BLaER1 treated with 17β-estradiol and CSF1 and Interleukin-3, amounts not matched to agents 10 nM and 100 nM (cell line): Measurements from ENCODE around the gene RRP12.
A peak's percentile ranks its signal among the peaks of the same experiment; 100 is the strongest.

Experiments used
- H3K27ac ChIP-seq, 11 experiments: shearing (Covaris generic); formaldehyde crosslinking; 2 replicates each; pipeline ENCODE4 v1.8.1; 2022
- H3K27me3 ChIP-seq, 11 experiments: shearing (Covaris generic); formaldehyde crosslinking; 2 replicates each; pipeline ENCODE4 v1.8.1; 2022
- H3K36me3 ChIP-seq, 11 experiments: shearing (Covaris generic); formaldehyde crosslinking; 2 replicates each; pipeline ENCODE4 v1.8.1; 2022
- H3K4me1 ChIP-seq, 10 experiments: shearing (Covaris generic); formaldehyde crosslinking; 2 replicates each; pipeline ENCODE4 v1.8.1; 2022
- H3K4me2 ChIP-seq, 11 experiments: shearing (Covaris generic); formaldehyde crosslinking; 2 replicates each; pipeline ENCODE4 v1.8.1; 2022
- H3K4me3 ChIP-seq, 10 experiments: shearing (Covaris generic); formaldehyde crosslinking; 2 replicates each; pipeline ENCODE4 v1.8.1; 2022
- H3K9ac ChIP-seq, 11 experiments: shearing (Covaris generic); formaldehyde crosslinking; 2 replicates each; pipeline ENCODE4 v1.8.1; 2022
- H3K9me3 ChIP-seq, 11 experiments: shearing (Covaris generic); formaldehyde crosslinking; replicated peaks in 1 of 11; 2 replicates each; pipeline ENCODE4 v1.8.1; 2022
- H4K20me1 ChIP-seq, 11 experiments: shearing (Covaris generic); formaldehyde crosslinking; 2 replicates each; pipeline ENCODE4 v1.8.1; 2022
- Cebpa-rat ChIP-seq, 11 experiments: shearing (Covaris generic); IDR thresholded peaks; 2 replicates each; pipeline ENCODE4 v1.8.1; 2022

Gene RRP12

GRCh38 chr10:97400665-97401454 lies at the start of gene RRP12:
Gene RRP12 (minus strand): TSS chr10:97401340. CDS start chr10:97401231, 109 bp downstream.
- H4K20me1 ChIP-seq, result peaks cover 0 to 40% (median 7%) of the 10 kb centered on the region in 11 experiments; a peak in 10 of 22 replicates
- H3K4me3 ChIP-seq, result peak within 1 kb of the TSS; percentile 79 to 100 (median 84)
- H3K27me3 ChIP-seq, result no peaks in the 10 kb centered on the region
- H3K36me3 ChIP-seq, result peaks cover 18 to 39% (median 36%) of the 10 kb centered on the region in 11 experiments
- H3K9me3 ChIP-seq, result no peaks in the 10 kb centered on the region
- peak within 1 kb of the TSS; percentile 76 to 93 (median 89) for H3K9ac ChIP-seq
- H3K4me2 ChIP-seq, result peak within 1 kb of the TSS; percentile 77 to 98 (median 91)
- H3K27ac ChIP-seq, result peak within 1 kb of the TSS; percentile 68 to 93 (median 81)
- TF ChIP-seq Cebpa-rat (IDR thresholded peaks at IDR 0.05), result no peak
- H3K4me1 ChIP-seq, result peaks cover 20 to 76% (median 36%) of the 10 kb centered on the region in 10 experiments

- Histone ChIP-seq H3K9ac (no peak overlapping the region), H4K20me1 (peaks cover 25 to 94% (median 84%) of the 10 kb centered on the region in 11 experiments; a peak in 21 of 22 replicates), H3K4me2 (no peak overlapping the region; a peak in 1 of 22 replicates), H3K36me3 (peaks cover 56 to 78% (median 59%) of the 10 kb centered on the region in 11 experiments), H3K4me1 (peaks cover 20 to 37% (median 24%) of the 10 kb centered on the region in 10 experiments), H3K27me3 (no peaks in the 10 kb centered on the region), H3K27ac (no peak overlapping the region), H3K4me3 (no peak overlapping the region), H3K9me3 (no peaks in the 10 kb centered on the region)
- TF ChIP-seq Cebpa-rat (IDR thresholded peaks at IDR 0.05), result no peak
Measured at GRCh38 chr10:97450828-97451227, 49.7 kb upstream of the RRP12 start.

GRCh38 chr10:97445722-97446639 lies 44.8 kb upstream of the RRP12 start, which contains the start of the genes EXOSC1 and ZDHHC16:
Gene EXOSC1 (minus strand): TSS chr10:97446006. CDS start chr10:97445985, 21 bp downstream.
Gene ZDHHC16 (plus strand): TSS chr10:97446175. CDS start chr10:97451676, 5,501 bp downstream.
- Histone ChIP-seq H3K4me2 (peak within 1 kb of the TSS; percentile 90 to 98 (median 97)), H3K9me3 (no peaks in the 10 kb centered on the region), H3K27me3 (no peaks in the 10 kb centered on the region), H3K9ac (peak within 1 kb of the TSS; percentile 74 to 94 (median 88)), H3K36me3 (peaks cover 27 to 60% (median 43%) of the 10 kb centered on the region in 11 experiments), H3K4me1 (peaks cover 30 to 52% (median 39%) of the 10 kb centered on the region in 10 experiments), H3K27ac (peak within 1 kb of the TSS; percentile 31 to 90 (median 84); a peak in 21 of 22 replicates), H4K20me1 (peaks cover 4 to 51% (median 38%) of the 10 kb centered on the region in 11 experiments; a peak in 19 of 22 replicates), H3K4me3 (peak within 1 kb of the TSS; percentile 72 to 98 (median 82))
- TF ChIP-seq Cebpa-rat (IDR thresholded peaks at IDR 0.05), result no peak

GRCh38 chr10:97445357-97445721 lies 44.2 kb upstream of the RRP12 start:
- Histone ChIP-seq H3K9ac (peak overlapping the region; percentile 74 to 94 (median 88)), H4K20me1 (peaks cover under 1 to 44% (median 31%) of the 10 kb centered on the region in 11 experiments; a peak in 17 of 22 replicates), H3K36me3 (peaks cover 27 to 60% (median 43%) of the 10 kb centered on the region in 11 experiments), H3K4me3 (peak overlapping the region; percentile 72 to 98 (median 82)), H3K4me2 (peak overlapping the region; percentile 78 to 98 (median 91)), H3K4me1 (peaks cover 30 to 47% (median 39%) of the 10 kb centered on the region in 10 experiments), H3K27me3 (no peaks in the 10 kb centered on the region), H3K27ac (peak overlapping the region; percentile 23 to 90 (median 84); a peak in 21 of 22 replicates), H3K9me3 (no peaks in the 10 kb centered on the region)
- no peak for TF ChIP-seq Cebpa-rat (IDR thresholded peaks at IDR 0.05)

- no peaks in the 10 kb centered on the region for H3K27me3 ChIP-seq
- peaks cover 30 to 45% (median 39%) of the 10 kb centered on the region in 10 experiments for H3K4me1 ChIP-seq
- H3K36me3 ChIP-seq, result peaks cover 34 to 68% (median 51%) of the 10 kb centered on the region in 11 experiments
- no peak overlapping the region for H3K27ac ChIP-seq
- peak overlapping the region in 4 of 10 experiments; percentile 76 to 98 (median 82); a peak in 6 of 20 replicates for H3K4me3 ChIP-seq
- H3K9me3 ChIP-seq, result no peaks in the 10 kb centered on the region
- H3K4me2 ChIP-seq, result peak overlapping the region; percentile 78 to 98 (median 91); a peak in 20 of 22 replicates
- TF ChIP-seq Cebpa-rat (IDR thresholded peaks at IDR 0.05), result no peak
- H3K9ac ChIP-seq, result peak overlapping the region in 8 of 11 experiments; percentile 74 to 94 (median 88); a peak in 7 of 22 replicates
- H4K20me1 ChIP-seq, result peaks cover 0 to 38% (median 23%) of the 10 kb centered on the region in 11 experiments; a peak in 15 of 22 replicates
Measured at GRCh38 chr10:97444212-97444611, 43.1 kb upstream of the RRP12 start.

GRCh38 chr10:97442277-97442676 lies 41.1 kb upstream of the RRP12 start:
- no peak for TF ChIP-seq Cebpa-rat (IDR thresholded peaks at IDR 0.05)
- Histone ChIP-seq H4K20me1 (peaks cover 0 to 20% (median 7%) of the 10 kb centered on the region in 11 experiments; a peak in 12 of 22 replicates), H3K4me2 (no peak overlapping the region), H3K4me1 (peaks cover 19 to 30% (median 23%) of the 10 kb centered on the region in 10 experiments), H3K27me3 (no peaks in the 10 kb centered on the region), H3K36me3 (peaks cover 54 to 75% (median 69%) of the 10 kb centered on the region in 11 experiments), H3K9me3 (no peaks in the 10 kb centered on the region), H3K4me3 (no peak overlapping the region), H3K27ac (no peak overlapping the region), H3K9ac (peak overlapping the region in 2 of 11 experiments; percentile 1 to 23; a peak in 1 of 22 replicates)

- H3K27ac ChIP-seq, result peak overlapping the region in 1 of 11 experiments; percentile 8; a peak in 1 of 22 replicates
- peak overlapping the region in 1 of 11 experiments; percentile 10; a peak in 1 of 22 replicates for H3K4me2 ChIP-seq
- H3K4me3 ChIP-seq, result no peak overlapping the region
- TF ChIP-seq Cebpa-rat (IDR thresholded peaks at IDR 0.05), result no peak
- H3K4me1 ChIP-seq, result peaks cover 0 to 38% (median 13%) of the 10 kb centered on the region in 10 experiments; a peak in 10 of 20 replicates
- H3K9me3 ChIP-seq, result no peaks in the 10 kb centered on the region
- H3K36me3 ChIP-seq, result peaks cover 88 to 94% (median 91%) of the 10 kb centered on the region in 11 experiments
- no peak overlapping the region for H3K9ac ChIP-seq
- H3K27me3 ChIP-seq, result no peaks in the 10 kb centered on the region
- H4K20me1 ChIP-seq, result peaks cover 7 to 41% (median 26%) of the 10 kb centered on the region in 11 experiments; a peak in 20 of 22 replicates
Measured at GRCh38 chr10:97435211-97435610, 34.1 kb upstream of the RRP12 start.

GRCh38 chr10:97434557-97434956 lies 33.4 kb upstream of the RRP12 start:
- 0 out of 22 replicates have a peak overlapping the region, but pooled peaks of 1 of the 11 experiments have one; percentile 4 for H3K9ac ChIP-seq
- no peak overlapping the region for H3K4me2 ChIP-seq
- peak overlapping the region in 2 of 11 experiments; percentile 0 to 8; a peak in 1 of 22 replicates for H3K27ac ChIP-seq
- peaks cover 3 to 45% (median 18%) of the 10 kb centered on the region in 10 experiments; a peak in 14 of 20 replicates for H3K4me1 ChIP-seq
- H3K4me3 ChIP-seq, result no peak overlapping the region
- no peak for TF ChIP-seq Cebpa-rat (IDR thresholded peaks at IDR 0.05)
- H3K9me3 ChIP-seq, result no peaks in the 10 kb centered on the region
- peaks cover 89 to 94% (median 92%) of the 10 kb centered on the region in 11 experiments for H3K36me3 ChIP-seq
- H4K20me1 ChIP-seq, result peaks cover 13 to 48% (median 33%) of the 10 kb centered on the region in 11 experiments; a peak in 21 of 22 replicates
- H3K27me3 ChIP-seq, result no peaks in the 10 kb centered on the region
